ENCODE measurements around the gene NRCAM. TPM values are rescaled to one million over a fixed set of nuclear protein-coding genes. Genes with fewer than 3 reads are reported as not detected.

The NRCAM gene
- total RNA-seq, 4 donors from 2014 or later: 10.1 to 19.5 (median 13.0) TPM

GRCh38 chr7:108129018-108129965, 326.9 kb downstream of the NRCAM start:
- DNase-seq: no peak
- WGBS, 2 donors: 92% methylated on average over 7 of the region's 7 CpGs

GRCh38 chr7:108128514-108128913, 327.7 kb downstream of the NRCAM start:
- H3K4me3 ChIP-seq (replicated peaks in 1 of 3): no peak overlapping the region
- TF ChIP-seq CTCF (IDR thresholded peaks at IDR 0.05) (no peak), POLR2A (IDR thresholded peaks at IDR 0.05) (no peak)
- no peaks in the 10 kb centered on the region for H3K36me3 ChIP-seq
- no peaks in the 10 kb centered on the region for H3K9me3 ChIP-seq
- WGBS, 2 donors: 91 to 97% methylated on average over 3 of the region's 3 CpGs
- H3K4me1 ChIP-seq: no peaks in the 10 kb centered on the region
- DNase-seq: no peak
- intact Hi-C loops (cut with DNase I): no loop called here
- no peak overlapping the region for H3K27ac ChIP-seq
- no peaks in the 10 kb centered on the region for H3K27me3 ChIP-seq

More at GRCh38 chr7:108129018-108129965, 326.9 kb downstream of the NRCAM start:
- Histone ChIP-seq H3K4me3 (replicated peaks in 1 of 3) (no peak overlapping the region), H3K27me3 (no peaks in the 10 kb centered on the region), H3K36me3 (no peaks in the 10 kb centered on the region), H3K4me1 (no peaks in the 10 kb centered on the region), H3K27ac (no peak overlapping the region), H3K9me3 (no peaks in the 10 kb centered on the region)
- TF ChIP-seq CTCF (IDR thresholded peaks at IDR 0.05) (no peak), POLR2A (IDR thresholded peaks at IDR 0.05) (no peak)
- intact Hi-C loops (cut with DNase I): no loop called here

- WGBS, 2 donors: 90 to 95% methylated on average over 5 of the region's 5 CpGs
- H3K4me1 ChIP-seq: no peaks in the 10 kb centered on the region
- no peaks in the 10 kb centered on the region for H3K27me3 ChIP-seq
- intact Hi-C loops (cut with DNase I): no loop called here
- no peak overlapping the region for H3K4me3 ChIP-seq (replicated peaks in 1 of 3)
- no peak for DNase-seq
- no peak for TF ChIP-seq POLR2A (IDR thresholded peaks at IDR 0.05)
- H3K9me3 ChIP-seq: no peaks in the 10 kb centered on the region
- H3K36me3 ChIP-seq: no peaks in the 10 kb centered on the region
- H3K27ac ChIP-seq: no peak overlapping the region
Observed at GRCh38 chr7:108127461-108127860, 328.8 kb downstream of the NRCAM start.

- Histone ChIP-seq H3K4me3 (replicated peaks in 1 of 3) (no peak overlapping the region), H3K9me3 (no peaks in the 10 kb centered on the region), H3K27ac (no peak overlapping the region), H3K4me1 (no peaks in the 10 kb centered on the region), H3K27me3 (no peaks in the 10 kb centered on the region), H3K36me3 (no peaks in the 10 kb centered on the region)
- intact Hi-C loops (cut with DNase I): no loop called here
- WGBS, 2 donors: 97 to 99% methylated on average over 3 of the region's 3 CpGs
- TF ChIP-seq POLR2A (IDR thresholded peaks at IDR 0.05) (no peak), CTCF (IDR thresholded peaks at IDR 0.05) (no peak)
- DNase-seq: no peak
Observed at GRCh38 chr7:108124820-108125219, 331.4 kb downstream of the NRCAM start.

GRCh38 chr7:108122181-108122580, 334.1 kb downstream of the NRCAM start:
- intact Hi-C loops (cut with DNase I): no loop called here
- TF ChIP-seq POLR2A (IDR thresholded peaks at IDR 0.05) (no peak), CTCF (IDR thresholded peaks at IDR 0.05) (no peak)
- no peaks in the 10 kb centered on the region for H3K36me3 ChIP-seq
- no peak for DNase-seq
- no peaks in the 10 kb centered on the region for H3K27me3 ChIP-seq
- H3K4me3 ChIP-seq (replicated peaks in 1 of 3): no peak overlapping the region
- no peak overlapping the region for H3K27ac ChIP-seq
- no peaks in the 10 kb centered on the region for H3K9me3 ChIP-seq
- no peaks in the 10 kb centered on the region for H3K4me1 ChIP-seq
